Ramos (cell line): ENCODE measurements around the gene CRIP2.

Source experiments
- in situ Hi-C: fragments of 300-500 bp; cut with MboI; formaldehyde crosslinking; loops from one replicate; pipeline ENCODE4 v1.14.3; 2022; ENCODE audit warnings: low sequenced_read_pairs; ENCODE audit not compliant: unreplicated experiment

CRIP2 gene, protein sequence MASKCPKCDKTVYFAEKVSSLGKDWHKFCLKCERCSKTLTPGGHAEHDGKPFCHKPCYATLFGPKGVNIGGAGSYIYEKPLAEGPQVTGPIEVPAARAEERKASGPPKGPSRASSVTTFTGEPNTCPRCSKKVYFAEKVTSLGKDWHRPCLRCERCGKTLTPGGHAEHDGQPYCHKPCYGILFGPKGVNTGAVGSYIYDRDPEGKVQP

GRCh38 chr14:105474483-105475268 is at the start of gene CRIP2:
CRIP2 (plus strand) TSS chr14:105474821; CDS start chr14:105474863, 42 bp downstream.
- in situ Hi-C loops: no loop called here

DNA sequence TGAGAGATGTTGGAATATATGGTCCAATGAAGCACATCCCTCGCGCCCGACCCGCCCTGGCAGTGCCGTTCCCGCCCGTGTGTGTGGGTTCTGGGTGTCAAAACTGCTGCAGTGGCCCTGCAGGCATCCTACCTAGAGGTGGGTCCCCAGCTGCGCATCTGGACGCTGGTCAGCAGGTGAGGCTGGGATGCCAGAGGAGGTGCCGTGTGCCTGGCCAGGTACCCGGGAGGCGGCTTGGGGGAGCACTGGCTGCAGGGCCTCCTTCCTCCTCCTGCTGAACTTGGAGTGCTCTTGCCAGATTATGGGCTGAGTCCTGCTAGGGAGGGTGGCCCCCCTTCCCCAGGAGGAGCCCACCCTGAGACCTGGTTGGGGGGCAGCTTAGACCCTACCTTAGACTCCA is 49.8 kb upstream of the CRIP2 start:
- in situ Hi-C loops: no loop called here

- in situ Hi-C loops: no loop called here
Measured at GRCh38 chr14:105425823-105426247, 48.8 kb upstream of the CRIP2 start.

- in situ Hi-C loops: no loop called here
Measured at GRCh38 chr14:105426416-105427130, 48.0 kb upstream of the CRIP2 start.

DNA sequence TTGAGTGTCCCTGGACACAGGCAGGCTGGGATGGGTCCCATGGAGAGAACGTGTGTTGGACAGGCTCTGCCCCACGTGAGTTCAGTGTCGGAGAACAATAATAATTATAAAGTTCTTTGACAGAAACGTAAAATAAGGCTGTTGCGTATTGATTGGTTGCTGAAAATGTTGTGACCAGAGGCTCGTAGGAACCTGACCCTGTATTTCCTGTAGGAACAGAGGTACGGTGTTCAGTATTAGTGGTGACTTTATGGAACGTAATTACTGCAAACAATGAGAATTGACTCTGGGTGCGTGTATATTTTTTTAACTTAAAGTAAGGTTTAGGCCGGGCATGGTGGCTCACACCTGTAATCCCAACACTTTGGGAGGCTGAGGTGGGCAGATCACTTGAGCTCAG is 47.2 kb upstream of the CRIP2 start:
- in situ Hi-C loops: no loop called here

DNA sequence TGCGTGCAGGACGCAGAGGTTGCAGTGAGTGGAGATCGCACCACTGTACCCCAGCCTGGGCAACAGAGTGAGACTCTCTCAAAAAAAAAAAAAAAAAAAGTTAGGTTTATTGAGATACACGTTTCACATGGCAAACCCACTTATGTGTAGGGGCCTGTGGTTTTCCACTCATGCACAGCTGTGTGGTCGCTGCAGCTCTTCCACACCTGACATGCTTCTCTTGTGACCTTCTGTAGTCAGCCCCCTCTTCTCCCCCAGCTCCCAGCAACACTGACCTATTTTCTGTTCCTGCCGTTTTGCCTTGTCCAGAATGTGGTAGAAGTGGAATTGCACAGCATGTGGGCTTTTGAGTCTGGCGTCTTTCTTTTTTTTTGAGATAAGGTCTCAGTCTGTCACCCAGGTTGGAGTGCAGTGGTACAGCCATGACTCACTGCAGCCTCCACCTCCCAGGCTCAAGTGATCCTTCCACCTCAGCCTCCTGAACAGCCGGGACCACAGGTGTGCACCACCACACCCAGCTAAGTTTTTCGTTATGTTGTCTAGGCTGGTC is 46.6 kb upstream of the CRIP2 start:
- in situ Hi-C loops: no loop called here

DNA sequence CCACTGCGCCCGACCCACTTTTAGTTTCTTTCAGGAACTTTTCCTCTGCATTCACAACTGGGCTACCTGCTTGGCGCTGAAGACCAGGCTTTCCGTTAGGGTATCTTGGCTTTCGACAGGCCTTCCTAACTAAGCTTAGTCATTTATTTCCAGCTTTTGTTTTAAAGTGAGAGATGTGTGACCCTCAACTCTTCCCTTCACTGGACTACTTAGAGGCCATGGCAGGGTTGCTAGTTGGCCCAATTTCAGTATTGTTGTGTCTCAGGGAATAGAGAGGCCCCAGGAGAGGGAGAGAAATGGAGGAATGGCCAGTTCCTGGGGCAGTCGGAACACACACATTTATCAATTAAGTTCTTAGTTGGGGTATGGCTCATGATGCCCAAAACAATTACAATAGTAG is 44.6 kb upstream of the CRIP2 start:
- in situ Hi-C loops: no loop called here

- in situ Hi-C loops: no loop called here
Measured at GRCh38 chr14:105430565-105430964, 44.1 kb upstream of the CRIP2 start.

DNA sequence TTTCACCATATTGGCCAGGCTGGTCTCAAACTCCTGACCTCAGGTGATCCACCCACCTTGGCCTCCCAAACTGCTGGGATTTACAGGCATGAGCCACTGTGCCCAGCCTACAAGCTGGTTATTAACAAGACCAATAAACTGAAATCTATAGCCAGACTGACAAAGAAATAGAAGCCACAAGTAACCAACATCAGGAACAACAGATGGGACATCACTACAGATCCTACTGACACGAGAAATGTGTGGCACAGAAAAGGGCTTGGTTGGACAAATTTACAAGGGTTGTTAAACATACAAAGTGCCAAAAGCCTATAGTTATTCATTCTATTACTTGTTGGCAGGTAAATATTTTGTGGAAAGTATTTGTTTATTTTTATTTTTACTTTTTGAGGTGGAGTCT is 43.4 kb upstream of the CRIP2 start:
- in situ Hi-C loops: no loop called here

- in situ Hi-C loops: no loop called here
Measured at GRCh38 chr14:105432657-105433056, 42.0 kb upstream of the CRIP2 start.

GRCh38 chr14:105433161-105433605 is 41.4 kb upstream of the CRIP2 start:
- in situ Hi-C loops: no loop called here

DNA sequence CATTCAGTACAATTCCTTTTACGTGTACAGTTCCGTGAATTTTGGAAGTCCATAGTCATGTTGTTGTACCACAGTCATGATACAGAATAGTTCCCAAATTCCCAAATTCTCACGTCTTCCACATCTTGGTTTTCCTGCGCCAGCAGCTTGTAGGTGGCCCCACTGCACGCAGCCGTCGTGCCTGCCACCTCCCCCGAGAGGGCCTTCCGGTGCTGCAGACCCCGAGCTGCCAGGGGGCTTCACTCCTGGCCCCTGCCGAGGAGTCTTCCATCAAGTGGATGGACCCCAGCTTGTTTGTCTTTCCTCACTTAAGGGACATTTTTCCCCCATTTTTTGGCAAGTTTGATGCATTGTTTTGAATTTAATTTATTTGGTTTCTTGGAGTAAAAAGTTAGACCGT is 38.2 kb upstream of the CRIP2 start:
- in situ Hi-C loops: no loop called here

DNA sequence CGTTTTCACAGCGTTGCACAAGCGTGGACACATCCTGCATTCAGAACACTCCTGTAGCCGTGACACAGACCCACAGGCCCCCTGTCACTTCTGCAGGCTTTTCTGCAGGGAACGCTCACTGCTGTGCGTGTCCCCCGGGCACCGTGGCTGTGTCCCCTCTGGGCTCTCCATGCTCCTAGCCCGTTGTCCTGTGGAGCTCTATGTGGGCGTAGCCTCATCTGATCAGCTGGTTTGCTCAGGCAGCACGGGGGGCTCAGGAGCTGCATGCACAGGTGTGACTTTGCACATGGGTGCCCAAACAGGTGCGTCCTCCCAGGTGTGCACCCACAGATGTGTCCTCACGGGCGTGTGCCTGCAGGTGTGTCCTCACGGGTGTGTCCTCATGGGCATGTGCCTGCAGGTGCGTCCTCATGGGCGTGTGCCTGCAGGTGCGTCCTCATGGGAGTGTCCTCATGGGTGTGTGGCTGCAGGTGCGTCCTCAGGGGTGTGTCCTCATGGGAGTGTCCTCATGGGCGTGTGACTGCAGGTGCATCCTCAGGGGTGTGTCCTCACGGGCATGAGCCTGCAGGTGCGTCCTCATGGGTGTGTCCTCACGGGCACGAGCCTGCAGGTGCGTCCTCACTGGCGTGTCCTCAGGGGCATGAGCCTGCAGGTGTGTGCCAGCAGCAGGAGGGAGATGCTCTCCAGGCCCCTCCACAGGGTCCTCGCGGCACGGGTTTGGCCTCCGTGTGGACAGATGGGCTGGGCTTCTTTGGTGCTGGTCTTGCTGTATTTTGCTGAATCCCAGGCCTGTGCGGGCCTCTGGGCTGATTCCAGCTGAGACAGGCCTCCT is 37.5 kb upstream of the CRIP2 start:
- in situ Hi-C loops: no loop called here

DNA sequence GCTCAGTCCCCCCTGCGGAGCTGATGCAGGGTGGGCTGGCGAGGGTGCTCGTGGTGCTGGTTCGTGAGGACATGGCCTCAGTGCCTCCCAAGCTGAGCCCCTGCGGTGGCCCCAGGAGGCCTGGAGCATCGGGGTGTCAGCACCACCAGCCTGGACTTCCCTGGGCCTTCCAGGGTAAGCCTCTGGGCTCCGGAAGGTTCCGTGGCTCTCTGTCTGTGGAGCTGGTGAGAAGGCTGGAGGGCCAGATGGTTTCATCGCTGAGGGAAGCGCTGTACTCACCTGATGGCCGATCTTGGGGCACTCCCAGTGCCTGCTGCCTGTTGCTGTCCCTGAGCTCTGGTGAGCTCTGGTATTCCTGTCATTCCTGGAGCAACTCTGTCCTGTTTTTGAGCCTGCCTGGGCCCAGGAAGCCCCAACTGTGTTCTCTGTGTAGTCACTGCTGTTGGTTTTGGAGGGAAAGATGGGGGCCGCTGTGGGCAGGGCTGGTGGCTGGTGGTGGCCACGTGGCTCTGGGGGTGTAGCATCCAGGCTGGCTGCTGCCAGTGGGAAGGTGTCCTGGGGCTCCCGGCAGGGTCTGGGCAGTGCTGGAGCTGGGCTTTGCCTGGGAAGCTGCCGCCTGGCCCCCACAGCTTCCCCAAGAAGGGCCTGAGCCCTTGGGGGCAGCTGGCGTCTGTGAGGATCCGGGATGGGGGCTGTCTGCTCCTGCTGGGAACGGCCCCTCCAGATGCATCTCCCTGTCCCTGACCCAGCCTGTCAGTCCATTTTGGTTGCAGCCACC is 36.7 kb upstream of the CRIP2 start:
- in situ Hi-C loops: no loop called here

DNA sequence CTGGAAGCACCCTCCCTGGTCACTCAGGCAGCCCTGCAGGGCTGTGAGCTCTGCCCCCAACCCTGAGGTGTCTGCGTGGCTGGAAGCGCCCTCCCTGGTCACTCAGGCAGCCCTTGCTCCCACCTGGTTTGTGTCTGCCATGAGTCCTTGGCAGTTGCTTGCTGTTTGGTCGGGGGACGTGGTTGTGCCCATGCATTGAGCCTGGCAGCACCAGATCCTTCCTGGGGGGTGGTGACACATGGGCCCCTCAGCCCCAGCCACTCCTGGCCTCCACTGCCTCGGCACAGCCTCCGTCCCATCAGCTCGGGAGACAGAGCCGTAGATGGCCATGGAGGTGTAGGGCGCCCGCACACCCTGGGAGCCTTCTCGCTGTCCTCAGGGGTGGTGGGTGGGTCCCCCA is 35.4 kb upstream of the CRIP2 start:
- in situ Hi-C loops: no loop called here

- in situ Hi-C loops: no loop called here
Measured at GRCh38 chr14:105439710-105440553, 34.7 kb upstream of the CRIP2 start.

DNA sequence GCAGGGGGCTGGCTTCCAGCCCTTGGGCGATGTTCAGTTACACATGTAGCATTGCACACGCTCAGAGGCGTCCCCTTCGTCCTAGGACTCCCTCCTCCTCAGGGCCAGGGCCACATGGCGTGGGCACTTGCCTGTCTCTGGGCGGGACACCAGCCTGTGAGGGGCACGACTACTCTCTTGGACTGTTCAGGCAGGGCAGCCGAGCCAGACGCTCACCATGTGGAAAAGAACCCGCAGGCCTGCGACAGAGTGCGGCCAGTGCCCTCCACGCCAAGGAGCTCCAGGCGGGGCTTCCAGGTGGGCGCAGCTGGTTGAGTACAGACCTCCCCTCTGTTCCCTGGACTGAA is 34.1 kb upstream of the CRIP2 start:
- in situ Hi-C loops: no loop called here

GRCh38 chr14:105440992-105441391 is 33.6 kb upstream of the CRIP2 start:
- in situ Hi-C loops: no loop called here

- in situ Hi-C loops: no loop called here
Measured at GRCh38 chr14:105442125-105442524, 32.5 kb upstream of the CRIP2 start.
